Omental fat pad (tissue), 4 donors: Measurements from ENCODE around the gene ABHD15. TPM values are rescaled to one million over a fixed set of nuclear protein-coding genes. Genes with fewer than 3 reads are reported as not detected.

Experiments
- ATAC-seq: fragments of 150-250 bp; one replicate; pipeline ENCODE4 v1.9.1; 2016; ENCODE audit warnings: mild to moderate bottlenecking, moderate library complexity; ENCODE audit not compliant: low FRiP score
- DNase-seq: peaks from one replicate; pipeline ENCODE4 v3.0.0-alpha.2; 2019; ENCODE audit warnings: low spot score
- total RNA-seq, 4 donors: library from RNA; depleted of rRNA; stranded (reverse); fragments of >200 nt; gene quantifications; one replicate each; pipeline ENCODE4 v1.1.0, GENCODE V29; 2016
- TF ChIP-seq, protein P1 (sequence below), 3 donors: fragments of 450-650 bp; IDR thresholded peaks; one replicate each; pipeline ENCODE4 v1.5.1; 2016 to 2017; ENCODE audit warnings: antibody characterized with exemption in 3 of 3, mild to moderate bottlenecking in 3 of 3, moderate library complexity in 2 of 3

ABHD15 gene
- total RNA-seq, 4 donors from 2014 or later = 21.6 to 55.2 (median 25.2) TPM

DNA sequence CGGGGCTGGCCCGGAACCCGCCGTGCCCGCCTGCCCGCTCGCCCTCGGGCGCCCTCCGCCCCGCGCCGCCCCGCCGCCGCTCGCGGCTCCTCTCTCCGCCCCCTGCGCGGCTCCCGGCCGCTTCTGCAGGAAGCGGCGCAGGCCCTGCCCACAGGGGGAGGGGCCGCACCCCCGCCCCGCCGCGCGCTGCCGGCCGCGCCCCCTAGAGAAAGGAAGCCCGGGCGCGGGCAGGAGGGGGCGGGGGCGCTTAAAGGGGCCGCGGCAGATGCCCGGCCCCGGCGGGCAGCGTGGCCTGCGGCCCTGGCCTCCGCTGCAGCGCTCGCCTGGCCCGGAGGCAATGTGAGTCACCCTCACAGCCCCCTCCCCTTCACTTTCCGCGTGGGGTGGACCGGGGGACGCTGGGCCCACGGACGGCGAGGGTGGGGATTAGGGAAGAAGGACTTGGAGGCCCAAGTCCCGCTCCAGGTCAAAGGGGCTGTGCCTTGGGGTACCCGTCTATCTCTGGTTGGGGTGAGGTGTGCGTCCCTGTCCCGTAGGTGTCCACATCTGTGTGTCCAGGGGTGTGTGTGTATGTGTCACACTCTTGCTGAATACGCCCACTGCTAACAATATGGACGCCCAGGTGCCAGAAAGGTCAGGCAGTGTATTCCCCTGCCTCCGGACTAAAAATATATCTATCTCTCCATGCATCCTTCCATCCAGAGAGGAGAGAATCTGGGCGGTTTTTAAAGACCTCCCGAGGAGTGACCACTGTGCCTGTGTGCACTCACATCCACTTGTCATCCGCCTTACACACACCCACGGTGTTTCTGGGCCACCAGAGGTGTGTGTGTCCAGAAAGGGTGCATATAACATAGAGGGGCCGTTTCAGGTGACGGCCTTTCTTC is 22.9 kb upstream of the ABHD15 start, which contains the start of gene GIT1:
Gene GIT1 (minus strand): TSS at position 125 of the 887 bp plus-strand sequence. CDS start 270 bp downstream, outside the sequence.
- no peak for DNase-seq
- TF ChIP-seq, protein P1, sequence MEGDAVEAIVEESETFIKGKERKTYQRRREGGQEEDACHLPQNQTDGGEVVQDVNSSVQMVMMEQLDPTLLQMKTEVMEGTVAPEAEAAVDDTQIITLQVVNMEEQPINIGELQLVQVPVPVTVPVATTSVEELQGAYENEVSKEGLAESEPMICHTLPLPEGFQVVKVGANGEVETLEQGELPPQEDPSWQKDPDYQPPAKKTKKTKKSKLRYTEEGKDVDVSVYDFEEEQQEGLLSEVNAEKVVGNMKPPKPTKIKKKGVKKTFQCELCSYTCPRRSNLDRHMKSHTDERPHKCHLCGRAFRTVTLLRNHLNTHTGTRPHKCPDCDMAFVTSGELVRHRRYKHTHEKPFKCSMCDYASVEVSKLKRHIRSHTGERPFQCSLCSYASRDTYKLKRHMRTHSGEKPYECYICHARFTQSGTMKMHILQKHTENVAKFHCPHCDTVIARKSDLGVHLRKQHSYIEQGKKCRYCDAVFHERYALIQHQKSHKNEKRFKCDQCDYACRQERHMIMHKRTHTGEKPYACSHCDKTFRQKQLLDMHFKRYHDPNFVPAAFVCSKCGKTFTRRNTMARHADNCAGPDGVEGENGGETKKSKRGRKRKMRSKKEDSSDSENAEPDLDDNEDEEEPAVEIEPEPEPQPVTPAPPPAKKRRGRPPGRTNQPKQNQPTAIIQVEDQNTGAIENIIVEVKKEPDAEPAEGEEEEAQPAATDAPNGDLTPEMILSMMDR (IDR thresholded peaks at IDR 0.05) = no peak

DNA sequence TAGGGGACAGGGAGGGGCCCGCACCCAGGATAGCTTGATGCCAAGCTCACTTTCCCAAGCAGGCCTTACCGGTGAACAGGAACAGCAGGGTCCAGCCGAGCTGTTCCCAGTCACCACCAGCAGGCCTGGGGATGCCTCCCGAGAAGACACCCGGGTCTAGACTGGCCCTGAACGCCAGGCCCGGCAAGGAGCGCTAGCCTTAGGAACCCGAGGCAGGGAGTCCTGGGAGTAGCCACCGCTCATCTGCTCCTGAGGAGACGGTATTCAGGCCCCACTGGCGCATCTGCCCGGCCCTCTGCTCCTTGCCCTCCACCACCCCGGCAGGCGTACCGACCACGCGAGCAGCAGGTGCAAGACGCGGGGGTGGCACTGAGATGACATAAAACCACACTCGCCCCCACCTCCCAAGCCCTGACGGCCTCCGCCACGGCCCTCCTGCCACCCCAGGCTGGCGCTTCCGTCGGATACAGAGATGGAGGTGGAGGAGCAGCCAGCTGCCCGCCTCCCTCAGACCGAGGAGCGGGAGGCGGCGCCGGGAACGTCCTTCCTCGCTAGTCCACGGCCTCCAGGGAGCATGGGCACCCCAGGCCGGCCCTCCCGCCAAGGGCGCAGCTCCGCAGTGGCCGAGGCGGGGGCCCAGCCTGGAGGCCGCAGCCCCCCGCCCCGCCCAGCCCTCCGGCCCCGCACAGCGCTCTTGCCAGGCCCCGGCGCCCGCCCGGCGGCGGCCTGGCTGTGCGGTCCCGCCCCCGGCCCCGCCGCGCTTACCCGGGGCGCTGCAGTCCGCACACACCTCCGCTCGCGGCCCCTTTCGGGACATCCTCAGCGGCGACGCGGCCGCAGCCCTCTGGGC is 21.9 kb upstream of the ABHD15 start:
- DNase-seq (no peak), ATAC-seq (peak; percentile 7)
- TF ChIP-seq, protein P1 (IDR thresholded peaks at IDR 0.05) = no peak

More for the DNA sequence above, 22.9 kb upstream of the ABHD15 start, which contains the start of gene GIT1:
- ATAC-seq = peak; percentile 62

GRCh38 chr17:29588017-29588561 is 21.3 kb upstream of the ABHD15 start:
- TF ChIP-seq, protein P1 (IDR thresholded peaks at IDR 0.05) = no peak
- ATAC-seq = no peak
- DNase-seq = no peak

- no peak for ATAC-seq
- no peak for DNase-seq
- TF ChIP-seq, protein P1 (IDR thresholded peaks at IDR 0.05) = no peak
Measured at GRCh38 chr17:29587591-29587990, 20.8 kb upstream of the ABHD15 start.

- DNase-seq (no peak), ATAC-seq (no peak)
- TF ChIP-seq, protein P1 (IDR thresholded peaks at IDR 0.05) = no peak
Measured at GRCh38 chr17:29586676-29587469, 20.0 kb upstream of the ABHD15 start.

DNA sequence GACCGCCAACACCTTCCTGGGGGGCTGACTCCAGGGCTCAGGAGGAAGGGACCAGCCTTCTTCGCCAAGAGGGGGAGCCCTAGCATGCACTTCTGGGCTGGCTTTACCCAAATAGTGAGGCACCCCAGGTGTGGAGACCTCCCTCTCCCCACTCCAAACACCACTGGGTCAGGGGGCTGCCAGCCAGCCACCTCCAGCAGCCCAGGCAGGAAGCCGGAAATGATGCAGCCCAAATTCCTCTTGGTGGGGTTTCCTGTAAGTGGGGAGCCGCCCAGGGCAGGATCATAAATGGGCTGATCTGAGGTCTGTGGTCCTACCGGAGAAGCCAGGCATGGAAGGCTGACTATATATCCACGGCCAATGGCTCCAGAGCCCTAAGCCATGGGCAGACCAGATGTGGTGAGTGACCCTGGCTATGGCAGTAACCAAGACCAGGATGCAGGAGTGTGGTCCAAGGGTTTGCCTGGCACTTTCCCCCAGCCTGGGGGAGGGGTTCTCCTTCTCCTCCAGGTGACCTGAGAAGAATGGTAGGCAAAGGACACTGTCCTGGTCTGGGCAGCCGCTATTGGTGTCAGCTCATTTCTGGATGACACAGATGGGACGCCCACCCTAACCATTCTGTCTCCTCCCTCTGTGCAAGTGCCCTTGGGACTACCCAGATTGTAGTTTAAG is 18.4 kb upstream of the ABHD15 start:
- DNase-seq (no peak), ATAC-seq (no peak)
- TF ChIP-seq, protein P1 (IDR thresholded peaks at IDR 0.05) = no peak
